ENCODE results near the gene OTOGL. TPM values are rescaled to one million over a fixed set of nuclear protein-coding genes. Genes with fewer than 3 reads are reported as not detected.

The OTOGL gene
- total RNA-seq, 1 donor from 2014 or later: 0.32 TPM

DNA sequence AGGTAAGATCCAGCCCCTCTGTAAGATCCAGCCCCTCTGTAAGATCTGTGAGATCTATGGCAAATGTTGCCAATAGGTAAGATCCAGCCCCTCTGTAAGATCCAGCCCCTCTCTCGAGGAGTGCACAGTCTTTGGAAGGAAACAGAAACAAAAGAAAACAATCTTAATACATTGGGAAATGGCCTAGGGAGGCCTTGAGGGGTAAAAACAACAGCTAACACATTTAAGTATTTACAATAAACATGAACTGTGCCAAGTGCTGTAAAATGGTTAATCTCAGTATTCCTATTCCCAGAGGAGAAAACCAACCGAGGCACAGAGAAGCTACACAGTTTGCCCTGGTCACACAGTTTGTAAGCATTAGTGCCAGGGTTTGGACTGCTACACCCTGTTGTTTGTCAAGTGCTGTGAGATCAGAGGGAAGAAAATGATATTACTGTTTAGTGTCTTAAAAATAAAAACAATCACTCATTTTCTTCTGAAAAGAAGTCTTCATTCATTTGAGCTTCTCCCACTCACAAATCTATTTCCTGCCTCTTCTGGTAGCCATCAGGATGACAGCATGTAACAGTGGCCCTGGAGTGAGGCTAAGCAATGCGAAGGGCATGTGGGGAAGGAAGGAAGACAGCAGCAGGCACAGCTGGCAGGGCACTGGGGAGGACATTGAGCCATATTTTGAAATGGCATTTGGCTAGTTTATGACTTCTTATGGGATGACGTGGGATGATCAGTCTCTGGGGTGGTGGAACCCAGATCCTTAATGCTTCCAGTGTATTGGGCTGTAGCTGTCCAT lies 226.0 kb downstream of the OTOGL start:
- ATAC-seq: no peak
- Histone ChIP-seq H3K9me3 (no peaks in the 10 kb centered on the region), H3K4me1 (no peaks in the 10 kb centered on the region), H3K36me3 (no peaks in the 10 kb centered on the region), H3K27me3 (ENCODE audit: low read depth) (no peaks in the 10 kb centered on the region), H3K27ac (no peak overlapping the region), H3K4me3 (no peak overlapping the region)
- intact Hi-C loops (cut with DNase I): no loop called here
- DNase-seq: no peak
- TF ChIP-seq, protein P1, sequence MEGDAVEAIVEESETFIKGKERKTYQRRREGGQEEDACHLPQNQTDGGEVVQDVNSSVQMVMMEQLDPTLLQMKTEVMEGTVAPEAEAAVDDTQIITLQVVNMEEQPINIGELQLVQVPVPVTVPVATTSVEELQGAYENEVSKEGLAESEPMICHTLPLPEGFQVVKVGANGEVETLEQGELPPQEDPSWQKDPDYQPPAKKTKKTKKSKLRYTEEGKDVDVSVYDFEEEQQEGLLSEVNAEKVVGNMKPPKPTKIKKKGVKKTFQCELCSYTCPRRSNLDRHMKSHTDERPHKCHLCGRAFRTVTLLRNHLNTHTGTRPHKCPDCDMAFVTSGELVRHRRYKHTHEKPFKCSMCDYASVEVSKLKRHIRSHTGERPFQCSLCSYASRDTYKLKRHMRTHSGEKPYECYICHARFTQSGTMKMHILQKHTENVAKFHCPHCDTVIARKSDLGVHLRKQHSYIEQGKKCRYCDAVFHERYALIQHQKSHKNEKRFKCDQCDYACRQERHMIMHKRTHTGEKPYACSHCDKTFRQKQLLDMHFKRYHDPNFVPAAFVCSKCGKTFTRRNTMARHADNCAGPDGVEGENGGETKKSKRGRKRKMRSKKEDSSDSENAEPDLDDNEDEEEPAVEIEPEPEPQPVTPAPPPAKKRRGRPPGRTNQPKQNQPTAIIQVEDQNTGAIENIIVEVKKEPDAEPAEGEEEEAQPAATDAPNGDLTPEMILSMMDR (IDR thresholded peaks at IDR 0.05): no peak

- Histone ChIP-seq H3K36me3 (no peaks in the 10 kb centered on the region), H3K27me3 (ENCODE audit: low read depth) (no peaks in the 10 kb centered on the region), H3K4me3 (no peak overlapping the region), H3K27ac (no peak overlapping the region), H3K4me1 (no peaks in the 10 kb centered on the region), H3K9me3 (no peaks in the 10 kb centered on the region)
- DNase-seq (no peak), ATAC-seq (no peak)
- intact Hi-C loops (cut with DNase I): no loop called here
- TF ChIP-seq, protein P1 (IDR thresholded peaks at IDR 0.05): no peak
Observed at GRCh38 chr12:80332827-80333226, 233.5 kb downstream of the OTOGL start.

- DNase-seq (no peak), ATAC-seq (no peak)
- Histone ChIP-seq H3K4me3 (no peak overlapping the region), H3K27ac (no peak overlapping the region), H3K27me3 (ENCODE audit: low read depth) (no peaks in the 10 kb centered on the region), H3K9me3 (no peaks in the 10 kb centered on the region), H3K4me1 (no peaks in the 10 kb centered on the region), H3K36me3 (no peaks in the 10 kb centered on the region)
- intact Hi-C loops (cut with DNase I): no loop called here
- TF ChIP-seq, protein P1 (IDR thresholded peaks at IDR 0.05): no peak
Observed at GRCh38 chr12:80352474-80352873, 253.1 kb downstream of the OTOGL start.

GRCh38 chr12:80353254-80353653 lies 253.9 kb downstream of the OTOGL start:
- H3K27me3 ChIP-seq (ENCODE audit: low read depth): no peaks in the 10 kb centered on the region
- TF ChIP-seq, protein P1 (IDR thresholded peaks at IDR 0.05): no peak
- H3K4me3 ChIP-seq: no peak overlapping the region
- intact Hi-C loops (cut with DNase I): no loop called here
- H3K9me3 ChIP-seq: no peaks in the 10 kb centered on the region
- no peaks in the 10 kb centered on the region for H3K4me1 ChIP-seq
- ATAC-seq: no peak
- H3K36me3 ChIP-seq: no peaks in the 10 kb centered on the region
- no peak for DNase-seq
- H3K27ac ChIP-seq: no peak overlapping the region

- Histone ChIP-seq H3K9me3 (no peaks in the 10 kb centered on the region), H3K27me3 (ENCODE audit: low read depth) (no peaks in the 10 kb centered on the region), H3K4me3 (no peak overlapping the region), H3K36me3 (no peaks in the 10 kb centered on the region), H3K27ac (no peak overlapping the region), H3K4me1 (no peaks in the 10 kb centered on the region)
- intact Hi-C loops (cut with DNase I): no loop called here
- no peak for ATAC-seq
- TF ChIP-seq, protein P1 (IDR thresholded peaks at IDR 0.05): no peak
- no peak for DNase-seq
Observed at GRCh38 chr12:80356097-80356496, 256.8 kb downstream of the OTOGL start.

All from lower lobe of right lung (tissue), 2 donors.